Tibial artery (tissue), 4 donors: ENCODE results near the gene TMEM132D.

Experiments
- DNase-seq, 2 donors: peaks; one replicate each; pipeline ENCODE4 v3.0.0-alpha.2; 2019
- H3K27ac ChIP-seq, 2 donors: fragments of 200-600 bp; sonication (generic) in 1 of 2; 1 replicate in 1 of 2; 2 replicates in 1 of 2; pipeline ENCODE4 v1.5.1; 2018 to 2019; ENCODE audit warnings: mild to moderate bottlenecking in 1 of 2
- H3K27me3 ChIP-seq, 2 donors: fragments of 200-600 bp; sonication (generic) in 1 of 2; one replicate each; pipeline versions ENCODE4 v1.5.1 to v1.6.0; 2016 to 2019
- H3K36me3 ChIP-seq, 3 donors: fragments of 200-600 bp; sonication (generic) in 2 of 3; one replicate each; pipeline ENCODE4 v1.5.1; 2016 to 2019; ENCODE audit warnings: mild to moderate bottlenecking in 2 of 3
- H3K4me1 ChIP-seq, 4 donors: fragments of 200-600 bp; sonication (generic) in 2 of 4; 1 replicate in 3 of 4; 2 replicates in 1 of 4; pipeline ENCODE4 v1.5.1; 2016 to 2019
- H3K4me3 ChIP-seq, 2 donors: fragments of 200-600 bp; sonication (generic) in 1 of 2; 1 replicate in 1 of 2; 2 replicates in 1 of 2; pipeline ENCODE4 v1.5.1; 2018 to 2019; ENCODE audit warnings: mild to moderate bottlenecking in 2 of 2
- H3K9me3 ChIP-seq, 3 donors: fragments of 200-600 bp; sonication (generic) in 1 of 3; one replicate each; pipeline ENCODE4 v1.5.1; 2016 to 2019
- intact Hi-C: fragments of 100-400 bp; cut with DNase I; formaldehyde crosslinking; loops from one replicate; pipeline ENCODE4 v1.15.0; 2023; ENCODE audit warnings: low total_unique reads
- TF ChIP-seq, protein P1 (sequence below), 2 experiments: fragments of 200-600 bp in 1 of 2; fragments of 450-650 bp in 1 of 2; IDR thresholded peaks; one replicate each; pipeline ENCODE4 v1.5.1; 2017 to 2019; ENCODE audit warnings: antibody characterized with exemption in 2 of 2, mild to moderate bottlenecking in 1 of 2, moderate library complexity in 1 of 2

Gene TMEM132D

DNA sequence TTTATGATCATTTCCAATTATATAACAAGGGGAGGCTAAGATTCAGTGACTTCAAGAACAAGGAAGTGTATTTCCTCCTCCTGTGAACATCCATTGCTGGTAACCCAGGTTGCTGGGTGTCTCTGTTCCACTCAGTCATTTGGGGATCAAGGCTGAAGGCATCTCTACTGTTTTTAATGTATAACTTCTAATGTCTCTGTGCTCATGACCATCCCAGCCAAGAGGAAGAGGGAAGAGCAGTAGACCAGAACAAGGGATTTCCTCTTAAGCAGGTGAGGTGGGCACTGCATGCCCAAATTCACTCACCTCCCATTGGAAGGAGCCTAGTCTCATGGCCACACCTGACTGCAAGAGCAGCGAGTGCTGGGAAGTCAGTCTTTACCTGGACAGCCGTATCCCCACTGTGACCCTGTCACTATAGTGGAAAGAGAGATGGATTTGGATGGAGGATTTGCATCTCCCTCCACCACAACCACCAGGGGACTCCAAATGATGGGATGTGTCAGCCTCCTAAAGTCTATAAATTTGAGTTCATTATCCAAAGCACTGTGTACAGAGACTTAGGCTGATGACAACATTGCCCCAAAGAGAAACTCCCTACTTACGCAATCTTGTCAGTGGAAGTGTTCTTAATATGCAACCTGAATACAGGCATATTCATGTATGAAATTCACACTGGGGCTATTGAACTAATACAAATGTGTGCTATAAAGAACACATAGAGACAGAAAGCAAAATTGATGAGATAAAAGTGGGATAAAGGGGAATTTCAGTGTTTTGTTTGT, 368.7 kb downstream of the TMEM132D start:
- Histone ChIP-seq H3K4me1 (no peaks in the 10 kb centered on the region), H3K27me3 (no peaks in the 10 kb centered on the region), H3K36me3 (no peaks in the 10 kb centered on the region), H3K9me3 (no peaks in the 10 kb centered on the region), H3K4me3 (no peak overlapping the region), H3K27ac (no peak overlapping the region)
- TF ChIP-seq, protein P1, sequence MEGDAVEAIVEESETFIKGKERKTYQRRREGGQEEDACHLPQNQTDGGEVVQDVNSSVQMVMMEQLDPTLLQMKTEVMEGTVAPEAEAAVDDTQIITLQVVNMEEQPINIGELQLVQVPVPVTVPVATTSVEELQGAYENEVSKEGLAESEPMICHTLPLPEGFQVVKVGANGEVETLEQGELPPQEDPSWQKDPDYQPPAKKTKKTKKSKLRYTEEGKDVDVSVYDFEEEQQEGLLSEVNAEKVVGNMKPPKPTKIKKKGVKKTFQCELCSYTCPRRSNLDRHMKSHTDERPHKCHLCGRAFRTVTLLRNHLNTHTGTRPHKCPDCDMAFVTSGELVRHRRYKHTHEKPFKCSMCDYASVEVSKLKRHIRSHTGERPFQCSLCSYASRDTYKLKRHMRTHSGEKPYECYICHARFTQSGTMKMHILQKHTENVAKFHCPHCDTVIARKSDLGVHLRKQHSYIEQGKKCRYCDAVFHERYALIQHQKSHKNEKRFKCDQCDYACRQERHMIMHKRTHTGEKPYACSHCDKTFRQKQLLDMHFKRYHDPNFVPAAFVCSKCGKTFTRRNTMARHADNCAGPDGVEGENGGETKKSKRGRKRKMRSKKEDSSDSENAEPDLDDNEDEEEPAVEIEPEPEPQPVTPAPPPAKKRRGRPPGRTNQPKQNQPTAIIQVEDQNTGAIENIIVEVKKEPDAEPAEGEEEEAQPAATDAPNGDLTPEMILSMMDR (IDR thresholded peaks at IDR 0.05): no peak
- intact Hi-C loops: no loop called here
- no peak for DNase-seq

DNA sequence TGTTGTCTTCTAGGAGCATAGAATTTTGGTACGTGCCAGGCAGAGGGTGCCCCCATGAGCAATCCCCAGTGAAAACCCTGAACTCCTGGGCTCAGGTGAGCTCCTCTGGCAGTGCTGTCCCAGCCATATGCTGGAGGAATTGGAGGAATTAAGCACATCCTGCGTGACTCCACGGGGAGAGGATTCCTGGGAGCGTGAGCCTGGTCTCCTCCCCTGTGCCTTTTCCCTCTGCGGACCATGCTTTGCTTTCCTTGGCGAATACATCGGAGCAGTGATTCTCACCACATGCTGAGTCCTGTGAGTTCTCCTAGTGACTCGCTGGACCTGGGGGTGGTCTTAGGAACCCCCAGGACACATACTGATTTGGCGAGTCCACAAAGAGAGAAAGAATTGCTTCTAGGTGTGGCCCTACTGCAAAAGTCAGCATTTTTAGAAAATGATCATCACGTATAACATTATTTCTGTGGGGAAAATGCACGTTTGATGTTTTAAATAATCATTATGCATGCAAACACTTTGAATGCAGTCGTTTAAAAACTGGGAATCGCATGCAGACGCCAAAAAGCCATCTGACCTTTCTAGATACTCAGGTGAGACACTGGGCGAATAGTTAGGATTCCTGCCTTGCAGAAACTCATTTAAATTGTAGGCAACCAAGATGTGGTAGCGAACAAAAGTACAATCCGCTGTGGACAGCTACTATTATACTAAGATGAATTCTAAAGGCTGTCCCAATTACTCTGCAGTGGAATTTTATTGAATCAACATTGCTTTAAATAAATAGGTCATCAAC, 370.9 kb downstream of the TMEM132D start:
- intact Hi-C loops: no loop called here
- Histone ChIP-seq H3K9me3 (no peaks in the 10 kb centered on the region), H3K4me1 (no peaks in the 10 kb centered on the region), H3K36me3 (no peaks in the 10 kb centered on the region), H3K27me3 (no peaks in the 10 kb centered on the region), H3K27ac (no peak overlapping the region), H3K4me3 (no peak overlapping the region)
- DNase-seq: no peak
- TF ChIP-seq, protein P1 (IDR thresholded peaks at IDR 0.05): no peak

DNA sequence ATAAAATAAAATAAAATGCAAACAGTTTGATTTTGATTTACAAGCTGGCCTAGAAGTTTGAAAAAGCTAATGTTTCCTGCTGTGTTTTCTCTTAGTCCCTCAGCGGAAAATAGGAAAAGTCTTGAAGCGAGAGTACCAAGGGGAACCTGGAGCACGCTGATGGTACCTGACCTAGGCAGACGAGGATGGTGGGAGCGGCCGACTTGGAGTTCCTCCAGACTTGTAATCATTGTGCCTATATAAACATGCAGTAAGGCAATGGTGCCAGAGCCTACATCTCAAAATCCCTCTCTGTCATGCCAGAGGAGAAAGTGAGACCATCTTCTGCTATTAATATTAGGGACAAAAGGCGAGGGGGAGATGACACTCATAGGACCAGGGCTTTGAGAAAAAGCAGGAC, 371.7 kb downstream of the TMEM132D start:
- H3K27me3 ChIP-seq: no peaks in the 10 kb centered on the region
- H3K9me3 ChIP-seq: no peaks in the 10 kb centered on the region
- no peak overlapping the region for H3K4me3 ChIP-seq
- H3K4me1 ChIP-seq: no peaks in the 10 kb centered on the region
- intact Hi-C loops: no loop called here
- no peak overlapping the region for H3K27ac ChIP-seq
- H3K36me3 ChIP-seq: no peaks in the 10 kb centered on the region
- TF ChIP-seq, protein P1 (IDR thresholded peaks at IDR 0.05): no peak
- DNase-seq: no peak

DNA sequence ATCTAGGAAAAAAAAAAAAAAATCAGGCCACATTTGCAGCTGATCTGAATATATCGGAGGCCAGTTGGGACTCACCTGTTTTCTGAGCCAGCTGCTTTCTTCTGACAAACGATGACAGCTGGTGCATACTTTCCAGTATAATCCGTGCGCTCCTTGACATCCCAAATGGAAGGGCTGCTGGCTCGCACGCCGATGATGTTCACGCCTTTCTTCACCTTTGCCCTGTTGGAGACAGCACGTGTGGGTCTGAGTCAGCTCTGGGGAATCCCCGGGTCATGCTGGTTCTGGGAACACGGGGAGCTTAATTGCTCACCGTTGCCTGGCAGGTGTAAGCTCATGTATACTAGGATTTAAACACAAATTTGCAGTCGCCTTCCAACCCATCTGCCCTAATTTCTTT, 372.8 kb downstream of the TMEM132D start:
- Histone ChIP-seq H3K27ac (no peak overlapping the region), H3K27me3 (no peaks in the 10 kb centered on the region), H3K4me3 (no peak overlapping the region), H3K4me1 (no peaks in the 10 kb centered on the region), H3K9me3 (no peaks in the 10 kb centered on the region), H3K36me3 (no peaks in the 10 kb centered on the region)
- DNase-seq: no peak
- intact Hi-C loops: no loop called here
- TF ChIP-seq, protein P1 (IDR thresholded peaks at IDR 0.05): no peak

DNA sequence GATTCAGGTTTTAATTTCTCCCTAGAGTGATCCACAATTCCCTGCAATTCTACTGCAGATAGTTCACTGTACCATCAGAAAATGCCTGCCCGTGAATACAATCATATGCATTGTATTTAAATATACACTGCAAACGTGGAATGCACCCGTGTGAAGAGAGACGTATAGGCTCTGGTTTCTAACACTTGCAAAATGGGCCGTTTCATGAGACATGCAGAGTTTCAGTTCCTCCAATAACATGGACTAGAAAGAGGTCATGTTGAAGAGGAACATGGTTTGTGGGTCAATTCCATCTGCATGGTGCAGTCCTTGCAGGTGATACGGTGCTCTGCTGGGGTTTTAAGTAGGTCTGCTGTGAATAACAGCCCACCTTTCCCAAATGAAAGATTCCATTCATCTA, 373.3 kb downstream of the TMEM132D start:
- Histone ChIP-seq H3K27ac (no peak overlapping the region), H3K4me3 (no peak overlapping the region), H3K27me3 (no peaks in the 10 kb centered on the region)

More for the DNA sequence above, 373.3 kb downstream of the TMEM132D start:
- no peaks in the 10 kb centered on the region for H3K9me3 ChIP-seq
- TF ChIP-seq, protein P1 (IDR thresholded peaks at IDR 0.05): no peak
- no peak for DNase-seq
- no peaks in the 10 kb centered on the region for H3K36me3 ChIP-seq
- intact Hi-C loops: no loop called here
- no peaks in the 10 kb centered on the region for H3K4me1 ChIP-seq
